HepG2 (cell line): ENCODE data around the gene CRTC2. TPM values are rescaled to one million over a fixed set of nuclear protein-coding genes. Genes with fewer than 3 reads are reported as not detected.

Experiments used
- AGO1 ChIP-seq: fragments of 200-400 bp; formaldehyde crosslinking; IDR thresholded peaks from 2 replicates; pipeline ENCODE4 v1.6.1; 2017; ENCODE audit warnings: mild to moderate bottlenecking, low read depth, low read length, moderate library complexity; ENCODE audit not compliant: poor library complexity, severe bottlenecking
- CSRNP1 ChIP-seq: sonication (generic); formaldehyde crosslinking; IDR thresholded peaks from 2 replicates; pipeline ENCODE4 v1.8.1; 2023; ENCODE audit warnings: mild to moderate bottlenecking, missing genetic modification reagents
- GMEB2 ChIP-seq: IDR thresholded peaks from 2 replicates; pipeline ENCODE4 v1.6.1; 2016; ENCODE audit warnings: missing biosample characterization, missing genetic modification reagents, low read depth
- GPBP1L1 ChIP-seq: sonication (generic); formaldehyde crosslinking; IDR thresholded peaks from 2 replicates; pipeline ENCODE4 v1.5.0; 2020; ENCODE audit warnings: mild to moderate bottlenecking, missing genetic modification reagents
- GTF3A ChIP-seq: sonication (generic); formaldehyde crosslinking; conservative IDR thresholded peaks from 2 replicates; pipeline ENCODE4 v1.4.0; 2020; ENCODE audit warnings: mild to moderate bottlenecking, missing genetic modification reagents
- MTA1 ChIP-seq: sonication (generic); formaldehyde crosslinking; IDR thresholded peaks from 2 replicates; pipeline ENCODE4 v1.4.0; 2020; ENCODE audit warnings: missing genetic modification reagents, mild to moderate bottlenecking, borderline replicate concordance
- POLR2A ChIP-seq, 2 experiments: IDR thresholded peaks; 2 replicates each; pipeline ENCODE4 v1.6.1; 2011; ENCODE audit warnings: low read depth in 2 of 2, low read length in 2 of 2, mild to moderate bottlenecking in 1 of 2, moderate library complexity in 1 of 2; ENCODE audit not compliant: insufficient read depth in 1 of 2
- RBM22 ChIP-seq: fragments of 200-400 bp; formaldehyde crosslinking; optimal IDR thresholded peaks from 2 replicates; pipeline ENCODE3; 2017; ENCODE audit warnings: mild to moderate bottlenecking, low read length, moderate library complexity
- SIN3A ChIP-seq: IDR thresholded peaks from 2 replicates; pipeline ENCODE4 v1.6.1; 2011; ENCODE audit warnings: low read depth, mild to moderate bottlenecking, control low read depth, low read length, borderline replicate concordance
- SKI ChIP-seq: fragments of 450-650 bp; IDR thresholded peaks from one replicate; pipeline ENCODE4 v1.6.1; 2018; ENCODE audit warnings: mild to moderate bottlenecking; ENCODE audit not compliant: partially characterized antibody
- SNAI1 ChIP-seq: sonication (generic); formaldehyde crosslinking; IDR thresholded peaks from 2 replicates; pipeline ENCODE4 v1.5.0; 2020; ENCODE audit warnings: mild to moderate bottlenecking, missing genetic modification reagents, borderline replicate concordance
- SRSF9 ChIP-seq: fragments of 200-400 bp; formaldehyde crosslinking; IDR thresholded peaks from 2 replicates; pipeline ENCODE4 v1.6.1; 2018; ENCODE audit warnings: borderline replicate concordance, mild to moderate bottlenecking, low read depth, low read length; ENCODE audit not compliant: insufficient read depth, poor library complexity, severe bottlenecking
- SSRP1 ChIP-seq: IDR thresholded peaks from 2 replicates; pipeline ENCODE4 v1.6.1; 2016; ENCODE audit warnings: control low read depth
- TAF15 ChIP-seq: fragments of 200-400 bp; formaldehyde crosslinking; IDR thresholded peaks from one replicate; pipeline ENCODE4 v1.6.1; 2018; ENCODE audit warnings: mild to moderate bottlenecking, low read depth, low read length; ENCODE audit not compliant: poor library complexity, severe bottlenecking
- UBTF ChIP-seq: sonication (generic); formaldehyde crosslinking; IDR thresholded peaks from 2 replicates; pipeline ENCODE4 v1.4.0; 2020; ENCODE audit warnings: mild to moderate bottlenecking, missing genetic modification reagents
- ZFX ChIP-seq: sonication (generic); formaldehyde crosslinking; IDR thresholded peaks from 2 replicates; pipeline ENCODE4 v1.4.0; 2020; ENCODE audit warnings: mild to moderate bottlenecking, low read depth, missing genetic modification reagents, moderate library complexity
- ZNF629 ChIP-seq: sonication (generic); formaldehyde crosslinking; conservative IDR thresholded peaks from 2 replicates; pipeline ENCODE4 v1.5.0; 2020; ENCODE audit warnings: missing genetic modification reagents
- ZNF724P ChIP-seq: sonication (generic); formaldehyde crosslinking; IDR thresholded peaks from 2 replicates; pipeline ENCODE4 v1.8.0; 2022; ENCODE audit warnings: missing genetic modification reagents, borderline replicate concordance
- ZNF83 ChIP-seq: sonication (generic); formaldehyde crosslinking; IDR thresholded peaks from 2 replicates; pipeline ENCODE4 v1.4.0; 2020; ENCODE audit warnings: missing genetic modification reagents, mild to moderate bottlenecking, borderline replicate concordance
- ZNF878 ChIP-seq: sonication (generic); formaldehyde crosslinking; IDR thresholded peaks from 2 replicates; pipeline ENCODE4 v1.8.1; 2023; ENCODE audit warnings: mild to moderate bottlenecking, missing genetic modification reagents, moderate library complexity
- polyA plus RNA-seq, 8 experiments: library from polyadenylated mRNA; depleted of rRNA in 3 of 8; stranded (reverse) in 7 of 8; unstranded in 1 of 8; fragments of >200 nt; fragmentation: Illumina TruSeq in 4 of 8; extraction: Trizol in 4 of 8; gene quantifications; 2 replicates each; pipeline versions ENCODE4 v1.2.1 to v1.2.3, GENCODE V29; 2011 to 2016; ENCODE audit warnings: low read depth in 4 of 8, missing spikeins in 1 of 8, mixed read lengths in 1 of 8; ENCODE audit not compliant: insufficient read depth in 1 of 8
- total RNA-seq, 5 experiments: library from RNA; depleted of rRNA; stranded (reverse); fragments of >200 nt; fragmentation: Illumina TruSeq; extraction: Trizol; gene quantifications; 2 replicates each; pipeline ENCODE4 v1.2.3, GENCODE V29; 2016; ENCODE audit warnings: low read depth in 1 of 5

The CRTC2 gene
- total and polyA plus RNA-seq, 2 of the 13 experiments (the other 11 are each of a cell fraction or from before 2014, with no cell fraction given) = 6.1 to 26.7 TPM

- TF ChIP-seq GMEB2 (CRISPR knock-in tag) = no peak
- no peak for TF ChIP-seq MTA1 (CRISPR knock-in tag)
- TF ChIP-seq GTF3A (CRISPR knock-in tag) = no peak
- no peak for TF ChIP-seq ZNF724P (CRISPR knock-in tag)
- peak; percentile 57 for TF ChIP-seq POLR2A (IDR thresholded peaks at IDR 0.05; ENCODE audit: insufficient read depth in 1 of 2, low read depth in 2 of 2, low read length in 2 of 2)
- no peak for TF ChIP-seq AGO1
- 0 out of 2 replicates have a peak, but pooled peaks have one; percentile 26 for TF ChIP-seq SIN3A
- TF ChIP-seq CSRNP1 (CRISPR knock-in tag) = no peak
- no peak for TF ChIP-seq RBM22
- no peak for TF ChIP-seq GPBP1L1 (CRISPR knock-in tag)
- no peak for TF ChIP-seq ZNF83 (CRISPR knock-in tag)
- TF ChIP-seq SSRP1 = no peak
- no peak for TF ChIP-seq SRSF9
- TF ChIP-seq ZNF629 (CRISPR knock-in tag) = no peak
- TF ChIP-seq SKI = no peak
- TF ChIP-seq ZNF878 (CRISPR knock-in tag) = no peak
- peak; percentile 48 for TF ChIP-seq UBTF (CRISPR knock-in tag)
- no peak for TF ChIP-seq TAF15
- peak; percentile 48 for TF ChIP-seq ZFX (CRISPR knock-in tag)
- no peak for TF ChIP-seq SNAI1 (CRISPR knock-in tag)
Measured at GRCh38 chr1:153945795-153946621, 12.4 kb downstream of the CRTC2 start (continued).
